GM19455 (cell line): ENCODE measurements around the gene IL1A.
A peak's percentile ranks its signal among the peaks of the same experiment; 100 is the strongest.

ENCODE experiments used
- ATAC-seq: cut with Tn5 transposase; IDR thresholded peaks from one replicate; pipeline ENCODE4 v1.9.1; 2021; ENCODE audit not compliant: unreplicated experiment

The IL1A gene

GRCh38 chr2:112728029-112728362 lies 56.3 kb downstream of the IL1A start:
- ATAC-seq = no peak

GRCh38 chr2:112727276-112728028 lies 56.8 kb downstream of the IL1A start:
- no peak for ATAC-seq

- ATAC-seq = peak; percentile 86
These were observed 57.7 kb downstream of the IL1A start for GRCh38 chr2:112726487-112727190.

GRCh38 chr2:112725545-112726457 lies 58.5 kb downstream of the IL1A start:
- ATAC-seq = no peak

- no peak for ATAC-seq
These were observed 59.4 kb downstream of the IL1A start for GRCh38 chr2:112724591-112725525.

GRCh38 chr2:112723995-112724394 lies 60.3 kb downstream of the IL1A start:
- no peak for ATAC-seq
